Transverse colon (tissue), 4 donors: ENCODE results near the gene ALDH16A1. TPM values are rescaled to one million over a fixed set of nuclear protein-coding genes. Genes with fewer than 3 reads are reported as not detected.
A peak's percentile ranks its signal among the peaks of the same experiment; 100 is the strongest.

Source experiments
- DNase-seq: peaks from one replicate; pipeline ENCODE4 v3.0.0-alpha.2; 2019
- H3K27ac ChIP-seq, 4 donors: fragments of 200-600 bp; sonication (generic); 2 replicates each; pipeline ENCODE4 v1.5.1; 2016 to 2018; ENCODE audit warnings: inconsistent platforms in 4 of 4
- H3K27me3 ChIP-seq: fragments of 200-600 bp; sonication (generic); 2 replicates; pipeline ENCODE4 v1.5.1; 2017; ENCODE audit warnings: inconsistent platforms
- H3K36me3 ChIP-seq, 4 donors: fragments of 200-600 bp; sonication (generic); 2 replicates each; pipeline ENCODE4 v1.5.1; 2017 to 2019; ENCODE audit warnings: inconsistent platforms in 4 of 4
- H3K4me1 ChIP-seq, 4 donors: fragments of 200-600 bp; sonication (generic); 2 replicates each; pipeline ENCODE4 v1.5.1; 2017 to 2020; ENCODE audit warnings: inconsistent platforms in 4 of 4
- H3K4me3 ChIP-seq, 4 donors: fragments of 200-600 bp; sonication (generic); 1 replicate in 1 of 4; 2 replicates in 3 of 4; pipeline versions ENCODE4 v1.5.1 to v1.6.1; 2017 to 2019; ENCODE audit warnings: inconsistent platforms in 4 of 4
- H3K9me3 ChIP-seq, 2 donors: fragments of 200-600 bp; sonication (generic); 2 replicates each; pipeline ENCODE4 v1.5.1; 2017 to 2019; ENCODE audit warnings: inconsistent platforms in 2 of 2
- EP300 ChIP-seq: sonication (generic); formaldehyde crosslinking; IDR thresholded peaks from one replicate; pipeline ENCODE4 v1.6.1; 2017; ENCODE audit warnings: antibody characterized with exemption, low read depth
- POLR2A ChIP-seq: fragments of 450-650 bp; IDR thresholded peaks from one replicate; pipeline ENCODE4 v1.6.1; 2016; ENCODE audit warnings: antibody characterized with exemption, mild to moderate bottlenecking, moderate library complexity
- POLR2AphosphoS5 ChIP-seq, 3 donors: sonication (generic); formaldehyde crosslinking; IDR thresholded peaks; one replicate each; pipeline ENCODE4 v1.6.1; 2016; ENCODE audit warnings: antibody characterized with exemption in 3 of 3
- WGBS, 2 donors: methylation state at CpG; one replicate each; pipeline ENCODE4 v1.1.5; 2018; ENCODE audit warnings: low coverage in 1 of 2; 5-methylcytosine and 5-hydroxymethylcytosine counted together
- in situ Hi-C, 4 donors: fragments of 200-750 bp; cut with MboI; loops; one replicate each; pipeline versions ENCODE4 v1.15.0 to v1.15.1; 2017; ENCODE audit warnings: low sequenced_read_pairs in 3 of 4, low pct_ligation_motif_present in 1 of 4, low pct_unique_long_range_greater_than_20kb in 1 of 4
- intact Hi-C: fragments of 100-400 bp; cut with DNase I; formaldehyde crosslinking; loops from one replicate; pipeline ENCODE4 v1.15.1; 2023; ENCODE audit warnings: low total_unique reads
- total RNA-seq, 4 donors: library from RNA; depleted of rRNA; stranded (reverse); fragments of >200 nt; gene quantifications; one replicate each; pipeline ENCODE4 v1.1.0, GENCODE V29; 2016
- TF ChIP-seq, protein P1 (sequence below), 5 experiments: fragments of 200-600 bp in 3 of 5; fragments of 450-650 bp in 2 of 5; sonication (generic) in 3 of 5; IDR thresholded peaks; 1 replicate in 2 of 5; 2 replicates in 3 of 5; pipeline ENCODE4 v1.5.1; 2016 to 2017; ENCODE audit warnings: antibody characterized with exemption in 5 of 5, inconsistent platforms in 3 of 5, mild to moderate bottlenecking in 2 of 5, moderate library complexity in 1 of 5

The ALDH16A1 gene
- total RNA-seq, 4 donors from 2014 or later, result 24.3 to 465 (median 43.1) TPM

DNA sequence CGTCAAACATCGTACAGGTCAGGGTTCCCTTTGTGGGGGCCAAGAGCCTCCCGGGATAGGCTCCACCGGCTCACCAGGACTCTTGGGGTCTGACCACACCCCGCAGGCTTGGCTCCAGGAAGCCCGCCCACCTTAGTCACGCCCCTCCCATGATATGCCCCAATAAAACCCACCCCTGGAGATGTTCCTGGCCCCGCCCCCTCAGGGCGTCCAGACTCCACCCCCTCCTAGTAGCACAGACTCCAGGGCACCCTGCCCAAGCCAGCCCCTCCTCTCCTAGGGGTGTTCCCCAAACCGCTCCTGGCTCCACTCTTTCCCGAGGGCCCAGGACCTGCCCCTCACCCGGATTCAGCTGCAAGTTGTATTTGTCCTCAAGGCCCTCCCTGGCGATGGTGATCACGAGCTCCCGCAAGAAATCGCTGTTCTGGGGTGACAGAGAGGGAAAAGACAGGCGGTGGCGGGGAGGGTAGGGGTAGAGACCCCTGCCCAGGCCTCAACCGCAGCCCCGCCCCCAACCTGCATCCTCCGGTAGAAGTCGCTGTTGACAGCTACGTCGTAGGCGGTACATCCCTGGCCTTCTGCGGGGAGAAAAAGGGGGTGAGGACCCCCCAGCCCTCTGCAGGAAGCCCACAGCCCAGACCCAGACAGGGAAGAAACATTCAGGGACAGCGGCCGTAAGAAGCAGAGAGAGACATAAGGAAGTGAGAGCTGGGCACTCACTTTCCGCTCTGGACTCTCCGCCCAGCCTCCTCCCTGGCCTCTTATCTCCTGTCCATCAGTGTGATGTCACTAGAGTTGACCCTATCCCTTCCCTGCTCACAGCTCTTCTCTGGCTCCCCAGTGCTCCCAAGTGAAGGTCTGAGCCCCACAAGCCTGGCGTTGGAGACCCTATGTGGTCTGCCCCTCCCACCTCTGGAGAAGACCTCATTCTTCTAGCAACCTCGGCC is 5.3 kb upstream of the ALDH16A1 start:
- H3K4me3 ChIP-seq, result no peak overlapping the region
- peaks cover 4 to 35% (median 9%) of the 10 kb centered on the region in 4 donors for H3K4me1 ChIP-seq
- TF ChIP-seq POLR2A (no peak), EP300 (no peak), POLR2AphosphoS5 (IDR thresholded peaks at IDR 0.05) (no peak)
- TF ChIP-seq, protein P1, sequence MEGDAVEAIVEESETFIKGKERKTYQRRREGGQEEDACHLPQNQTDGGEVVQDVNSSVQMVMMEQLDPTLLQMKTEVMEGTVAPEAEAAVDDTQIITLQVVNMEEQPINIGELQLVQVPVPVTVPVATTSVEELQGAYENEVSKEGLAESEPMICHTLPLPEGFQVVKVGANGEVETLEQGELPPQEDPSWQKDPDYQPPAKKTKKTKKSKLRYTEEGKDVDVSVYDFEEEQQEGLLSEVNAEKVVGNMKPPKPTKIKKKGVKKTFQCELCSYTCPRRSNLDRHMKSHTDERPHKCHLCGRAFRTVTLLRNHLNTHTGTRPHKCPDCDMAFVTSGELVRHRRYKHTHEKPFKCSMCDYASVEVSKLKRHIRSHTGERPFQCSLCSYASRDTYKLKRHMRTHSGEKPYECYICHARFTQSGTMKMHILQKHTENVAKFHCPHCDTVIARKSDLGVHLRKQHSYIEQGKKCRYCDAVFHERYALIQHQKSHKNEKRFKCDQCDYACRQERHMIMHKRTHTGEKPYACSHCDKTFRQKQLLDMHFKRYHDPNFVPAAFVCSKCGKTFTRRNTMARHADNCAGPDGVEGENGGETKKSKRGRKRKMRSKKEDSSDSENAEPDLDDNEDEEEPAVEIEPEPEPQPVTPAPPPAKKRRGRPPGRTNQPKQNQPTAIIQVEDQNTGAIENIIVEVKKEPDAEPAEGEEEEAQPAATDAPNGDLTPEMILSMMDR (IDR thresholded peaks at IDR 0.05), result no peak
- H3K27me3 ChIP-seq, result peaks cover under 1% of the 10 kb centered on the region
- peaks cover 0 to 13% (median 2%) of the 10 kb centered on the region in 4 donors for H3K36me3 ChIP-seq
- DNase-seq, result no peak
- no peaks in the 10 kb centered on the region for H3K9me3 ChIP-seq
- 67 to 80% methylated on average over 3 to 31 of the region's 32 CpGs for WGBS, 2 donors
- intact Hi-C loops, result loop anchor here (10.0 kb wide), 1 partner anchor 223 kb away; no protein-coding TSS in a partner anchor
- H3K27ac ChIP-seq, result no peak overlapping the region
- in situ Hi-C loops, result loop anchor here in 1 of 4 donors (10.0 kb wide), 1 partner anchor 53 kb away; no protein-coding TSS in a partner anchor

DNA sequence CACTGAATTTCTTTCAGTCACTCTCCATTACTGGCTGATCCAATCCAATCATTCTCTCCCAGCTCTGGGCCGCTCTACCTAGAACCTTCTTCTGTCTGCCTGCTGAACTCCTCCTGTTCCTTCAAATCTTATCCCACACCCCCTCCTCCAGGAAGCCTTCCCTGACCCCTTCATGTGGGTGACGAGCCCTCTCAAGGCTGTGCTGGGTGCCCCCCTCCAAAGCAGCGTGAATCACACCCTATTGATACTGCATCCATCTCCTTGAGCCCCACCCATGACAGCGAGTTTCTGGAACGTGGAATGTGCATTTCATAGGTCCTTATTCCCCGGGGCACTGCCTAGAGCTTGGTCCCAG is 4.6 kb upstream of the ALDH16A1 start:
- H3K36me3 ChIP-seq, result peaks cover 0 to 13% (median 2%) of the 10 kb centered on the region in 4 donors
- H3K27ac ChIP-seq, result no peak overlapping the region
- peaks cover 4 to 35% (median 9%) of the 10 kb centered on the region in 4 donors for H3K4me1 ChIP-seq
- DNase-seq, result no peak
- intact Hi-C loops, result loop anchor here (10.0 kb wide), 1 partner anchor 224 kb away; no protein-coding TSS in a partner anchor
- in situ Hi-C loops, result loop anchor here in 1 of 4 donors (10.0 kb wide), 1 partner anchor 54 kb away; no protein-coding TSS in a partner anchor
- H3K27me3 ChIP-seq, result no peaks in the 10 kb centered on the region
- H3K9me3 ChIP-seq, result no peaks in the 10 kb centered on the region
- 90 to 93% methylated on average over 3 to 6 of the region's 6 CpGs for whole genome bisulfite sequencing, 2 donors
- no peak overlapping the region for H3K4me3 ChIP-seq
- no peak for TF ChIP-seq POLR2A
- TF ChIP-seq, protein P1 (IDR thresholded peaks at IDR 0.05), result no peak
- no peak for TF ChIP-seq POLR2AphosphoS5 (IDR thresholded peaks at IDR 0.05)
- no peak for TF ChIP-seq EP300

DNA sequence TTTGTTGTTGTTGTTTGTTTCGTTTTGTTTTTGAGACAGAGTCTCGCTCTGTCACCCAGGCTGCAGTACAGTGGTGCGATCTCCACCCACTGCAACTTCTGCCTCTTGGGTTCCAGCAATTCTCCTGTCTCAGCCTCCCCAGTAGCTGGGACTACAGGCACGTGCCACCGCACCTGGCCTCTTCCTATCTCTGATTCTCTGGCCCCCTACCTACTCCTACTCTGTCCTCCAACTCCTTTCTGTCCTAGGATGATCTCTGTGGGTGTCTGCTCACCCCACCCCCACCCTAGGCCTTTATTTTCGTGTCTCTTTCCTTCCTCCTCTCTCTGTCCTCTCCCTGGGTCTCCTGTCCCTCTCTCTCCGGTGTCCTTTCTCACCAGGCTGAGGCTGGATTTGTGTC is 2.6 kb upstream of the ALDH16A1 start:
- in situ Hi-C loops (no loop called here), intact Hi-C loops (no loop called here)
- WGBS, 2 donors, result 84 to 88% methylated on average over 5 to 7 of the region's 7 CpGs
- H3K4me3 ChIP-seq, result peak overlapping the region in 1 of 4 donors; percentile 81
- no peak overlapping the region for H3K27ac ChIP-seq
- no peak for DNase-seq
- peaks cover 7 to 41% (median 15%) of the 10 kb centered on the region in 4 donors for H3K4me1 ChIP-seq
- no peaks in the 10 kb centered on the region for H3K9me3 ChIP-seq
- H3K27me3 ChIP-seq, result no peaks in the 10 kb centered on the region
- peaks cover 0 to 13% (median 2%) of the 10 kb centered on the region in 4 donors for H3K36me3 ChIP-seq
- TF ChIP-seq, protein P1 (IDR thresholded peaks at IDR 0.05), result no peak
- no peak for TF ChIP-seq POLR2AphosphoS5 (IDR thresholded peaks at IDR 0.05)

DNA sequence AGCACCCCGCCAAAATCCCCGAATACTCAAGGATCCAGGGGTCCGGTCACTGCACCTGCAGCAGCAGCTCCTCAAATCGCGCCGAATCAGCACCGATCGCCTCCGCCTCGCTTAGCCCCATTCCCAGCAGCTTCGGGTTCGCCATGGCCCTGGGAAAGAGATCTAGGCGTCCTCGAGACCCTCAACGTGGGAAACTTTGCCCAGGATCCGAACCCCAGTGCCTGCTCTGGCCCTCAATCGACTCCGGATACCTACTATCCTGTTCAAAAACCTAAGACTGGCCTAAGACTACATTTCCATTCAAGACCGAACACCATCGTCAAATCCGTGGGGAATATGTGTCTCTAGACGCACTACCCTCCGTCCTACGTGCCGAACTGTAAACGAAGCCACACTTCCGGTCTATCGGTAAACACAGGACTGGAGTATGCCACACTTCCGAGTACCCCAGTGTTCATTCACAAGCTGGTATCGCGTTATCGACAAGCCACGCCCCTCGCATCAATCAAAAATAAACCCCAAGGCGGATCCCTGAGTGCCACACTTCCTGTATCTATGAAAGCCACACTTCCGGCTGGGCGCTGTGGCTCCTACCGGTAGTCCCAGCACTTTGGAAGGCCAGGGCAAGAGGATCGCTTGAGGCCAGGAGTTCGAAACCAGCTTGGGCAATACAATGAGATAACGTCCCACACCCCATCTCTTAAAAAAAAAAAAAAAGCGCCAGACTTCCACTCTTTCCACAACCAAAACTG is 1.4 kb upstream of the ALDH16A1 start, which contains the start of gene PIH1D1:
PIH1D1 (minus strand) TSS at position 385 of the 752 bp plus-strand sequence; CDS start at position 145, 240 bp downstream.
- 0 to 1% methylated on average over 4 to 36 of the region's 42 CpGs for WGBS, 2 donors
- Histone ChIP-seq H3K36me3 (peaks cover 0 to 13% (median 2%) of the 10 kb centered on the region in 4 donors), H3K27me3 (no peaks in the 10 kb centered on the region), H3K4me1 (peaks cover 7 to 45% (median 15%) of the 10 kb centered on the region in 4 donors), H3K4me3 (peak within 1 kb of the TSS; percentile 53 to 86 (median 80)), H3K9me3 (no peaks in the 10 kb centered on the region), H3K27ac (peak within 1 kb of the TSS; percentile 95 to 100 (median 96))
- in situ Hi-C loops (no loop called here), intact Hi-C loops (no loop called here)
- DNase-seq, result peak; percentile 98
- TF ChIP-seq, protein P1 (IDR thresholded peaks at IDR 0.05), result peak in 2 of 5 experiments; percentile 25 to 41
- peak; percentile 48 for TF ChIP-seq EP300
- peak; percentile 74 to 96 (median 92) for TF ChIP-seq POLR2AphosphoS5 (IDR thresholded peaks at IDR 0.05)
- TF ChIP-seq POLR2A, result peak; percentile 72
